CD14-positive monocyte (primary cell): ENCODE measurements around the gene EFCAB5. TPM values are rescaled to one million over a fixed set of nuclear protein-coding genes. Genes with fewer than 3 reads are reported as not detected.
A peak's percentile ranks its signal among the peaks of the same experiment; 100 is the strongest.

Source experiments
- DNase-seq, 3 donors: peaks; one replicate each; pipeline ENCODE4 v3.0.0-alpha.2; 2011 to 2022
- H2AFZ ChIP-seq: 2 replicates; pipeline ENCODE4 v1.6.0; 2012; ENCODE audit warnings: mild to moderate bottlenecking, low read depth, low read length, inconsistent platforms; ENCODE audit not compliant: insufficient read depth, poor library complexity, severe bottlenecking
- H3K27ac ChIP-seq, 2 donors: 1 replicate in 1 of 2; 2 replicates in 1 of 2; pipeline ENCODE4 v1.5.1; 2012 to 2013; ENCODE audit warnings: low read length in 2 of 2, control low read depth in 1 of 2, inconsistent platforms in 1 of 2, low read depth in 1 of 2, mild to moderate bottlenecking in 1 of 2
- H3K27me3 ChIP-seq, 2 donors: one replicate each; pipeline versions ENCODE4 v1.6.0 to v1.6.1; 2011 to 2013; ENCODE audit warnings: low read length in 2 of 2; ENCODE audit not compliant: control insufficient read depth in 2 of 2, insufficient read depth in 2 of 2
- H3K36me3 ChIP-seq, 2 donors: replicated peaks in 1 of 2; 1 replicate in 1 of 2; 2 replicates in 1 of 2; pipeline versions ENCODE4 v1.5.1 to v1.6.1; 2012 to 2013; ENCODE audit warnings: low read length in 2 of 2, control low read depth in 1 of 2, inconsistent platforms in 1 of 2, mild to moderate bottlenecking in 1 of 2; ENCODE audit not compliant: insufficient read depth in 2 of 2, control insufficient read depth in 1 of 2
- H3K4me1 ChIP-seq, 2 donors: 1 replicate in 1 of 2; 2 replicates in 1 of 2; pipeline versions ENCODE4 v1.5.1 to v1.6.1; 2012 to 2013; ENCODE audit warnings: low read length in 2 of 2, control low read depth in 1 of 2, inconsistent platforms in 1 of 2, mild to moderate bottlenecking in 1 of 2, moderate library complexity in 1 of 2; ENCODE audit not compliant: insufficient read depth in 2 of 2, control insufficient read depth in 1 of 2
- H3K4me2 ChIP-seq: replicated peaks from 2 replicates; pipeline ENCODE3; 2012; ENCODE audit warnings: low read length, moderate library complexity, mild to moderate bottlenecking; ENCODE audit not compliant: poor library complexity, severe bottlenecking; ENCODE audit errors: extremely low read depth
- H3K4me3 ChIP-seq, 3 experiments: fragments of 200-600 bp in 1 of 3; sonication (generic) in 1 of 3; replicated peaks in 1 of 3; 1 replicate in 2 of 3; 2 replicates in 1 of 3; pipeline ENCODE4 v1.5.1; 2011 to 2013; ENCODE audit warnings: low read length in 3 of 3, mild to moderate bottlenecking in 3 of 3, control low read depth in 2 of 3, low read depth in 2 of 3, inconsistent platforms in 1 of 3, moderate library complexity in 1 of 3
- H3K79me2 ChIP-seq: 2 replicates; pipeline ENCODE4 v1.6.0; 2012; ENCODE audit warnings: mild to moderate bottlenecking, control low read depth, inconsistent platforms, low read length, moderate library complexity; ENCODE audit not compliant: insufficient read depth
- H3K9ac ChIP-seq: 2 replicates; pipeline ENCODE4 v1.6.0; 2017; ENCODE audit warnings: low read length, mild to moderate bottlenecking; ENCODE audit not compliant: insufficient read depth, poor library complexity, severe bottlenecking
- H3K9me3 ChIP-seq, 2 donors: replicated peaks in 1 of 2; 1 replicate in 1 of 2; 2 replicates in 1 of 2; pipeline versions ENCODE4 v1.5.1 to v1.6.1; 2012 to 2013; ENCODE audit warnings: low read length in 2 of 2, control low read depth in 1 of 2; ENCODE audit not compliant: control insufficient read depth in 1 of 2, insufficient read depth in 1 of 2
- H4K20me1 ChIP-seq: 2 replicates; pipeline ENCODE4 v1.6.0; 2012; ENCODE audit warnings: mild to moderate bottlenecking, low read length, control low read depth, moderate library complexity; ENCODE audit not compliant: insufficient read depth
- H3K27ac Mint-ChIP-seq, 7 donors: one replicate each; pipeline ENCODE4 v1.8.0; 2020; ENCODE audit warnings: mild to moderate bottlenecking in 7 of 7, mixed read lengths in 7 of 7, moderate library complexity in 6 of 7, inconsistent platforms in 2 of 7
- H3K27me3 Mint-ChIP-seq, 3 donors: one replicate each; pipeline ENCODE4 v1.8.0; 2021 to 2022; ENCODE audit warnings: low read depth in 3 of 3, mild to moderate bottlenecking in 3 of 3, mixed read lengths in 3 of 3, moderate library complexity in 3 of 3, inconsistent platforms in 1 of 3
- H3K36me3 Mint-ChIP-seq, 2 donors: one replicate each; pipeline ENCODE4 v1.8.0; 2020; ENCODE audit warnings: mixed read lengths in 2 of 2, inconsistent platforms in 1 of 2, mild to moderate bottlenecking in 1 of 2
- H3K4me1 Mint-ChIP-seq: one replicate; pipeline ENCODE4 v1.8.0; 2020; ENCODE audit warnings: mild to moderate bottlenecking, mixed read lengths
- H3K4me3 Mint-ChIP-seq, 2 donors: one replicate each; pipeline ENCODE4 v1.8.0; 2020; ENCODE audit warnings: mild to moderate bottlenecking in 2 of 2, mixed read lengths in 2 of 2, moderate library complexity in 1 of 2
- H3K9me3 Mint-ChIP-seq, 7 donors: one replicate each; pipeline ENCODE4 v1.8.0; 2020 to 2022; ENCODE audit warnings: mixed read lengths in 7 of 7, mild to moderate bottlenecking in 6 of 7, moderate library complexity in 6 of 7, inconsistent platforms in 2 of 7
- WGBS: methylation state at CpG from one replicate; pipeline ENCODE4 v1.1.5; 2013; ENCODE audit warnings: missing lambda C conversion rate; ENCODE audit not compliant: insufficient coverage; 5-methylcytosine and 5-hydroxymethylcytosine counted together
- intact Hi-C, 2 donors: fragments of 100-400 bp; cut with micrococcal nuclease; formaldehyde crosslinking; loops; one replicate each; pipeline versions ENCODE4 v1.15.0 to v1.15.1; 2023
- polyA plus RNA-seq, 3 donors: library from polyadenylated mRNA; depleted of rRNA in 1 of 3; unstranded in 2 of 3; stranded (reverse) in 1 of 3; fragments of 300-500 nt in 2 of 3; fragments of >200 nt in 1 of 3; fragmentation: Illumina TruSeq in 2 of 3; gene quantifications; 1 replicate in 2 of 3; 2 replicates in 1 of 3; pipeline ENCODE4 v1.2.3, GENCODE V29; 2012 to 2021
- TF ChIP-seq, protein P1 (sequence below): fragments of 200-600 bp; IDR thresholded peaks from one replicate; pipeline ENCODE4 v1.8.0; 2022; ENCODE audit warnings: antibody characterized with exemption, mild to moderate bottlenecking

EFCAB5 gene
- polyA plus RNA-seq, 3 donors = 0.04 TPM; not detected in 2

DNA sequence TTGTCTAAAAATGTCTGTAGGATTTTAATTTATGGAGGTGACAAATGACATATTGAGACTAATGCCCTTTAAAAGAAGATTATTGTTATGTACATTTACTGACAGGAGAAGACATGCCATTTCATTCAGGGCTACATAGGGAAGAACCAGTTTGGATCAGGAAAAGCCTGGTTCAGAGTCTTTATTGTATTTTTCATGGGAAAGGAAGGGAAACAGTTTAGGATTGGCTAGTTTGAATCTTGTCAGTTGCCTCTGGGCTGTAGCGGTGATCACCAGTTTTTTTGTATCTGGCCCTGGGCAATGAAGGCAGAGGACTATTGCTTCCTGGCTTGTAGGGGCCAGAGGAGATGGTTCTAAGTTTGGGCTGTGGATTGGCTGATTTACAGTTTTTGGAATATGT is 206.9 kb downstream of the EFCAB5 start:
- no peaks in the 10 kb centered on the region for H3K36me3 ChIP-seq
- H3K9ac ChIP-seq = no peak overlapping the region
- H3K4me2 ChIP-seq = no peak overlapping the region
- Mint-ChIP-seq H3K4me3 (no peak overlapping the region), H3K9me3 (no peaks in the 10 kb centered on the region), H3K27me3 (peaks cover 0 to 1% (median 0%) of the 10 kb centered on the region in 3 donors), H3K4me1 (no peaks in the 10 kb centered on the region), H3K36me3 (peaks cover 9 to 40% of the 10 kb centered on the region in 2 donors), H3K27ac (peak overlapping the region in 1 of 7 donors; percentile 9)
- no peak overlapping the region for H2AFZ ChIP-seq
- no peak for DNase-seq
- no peak overlapping the region for H3K27ac ChIP-seq
- H3K27me3 ChIP-seq = no peaks in the 10 kb centered on the region
- TF ChIP-seq, protein P1, sequence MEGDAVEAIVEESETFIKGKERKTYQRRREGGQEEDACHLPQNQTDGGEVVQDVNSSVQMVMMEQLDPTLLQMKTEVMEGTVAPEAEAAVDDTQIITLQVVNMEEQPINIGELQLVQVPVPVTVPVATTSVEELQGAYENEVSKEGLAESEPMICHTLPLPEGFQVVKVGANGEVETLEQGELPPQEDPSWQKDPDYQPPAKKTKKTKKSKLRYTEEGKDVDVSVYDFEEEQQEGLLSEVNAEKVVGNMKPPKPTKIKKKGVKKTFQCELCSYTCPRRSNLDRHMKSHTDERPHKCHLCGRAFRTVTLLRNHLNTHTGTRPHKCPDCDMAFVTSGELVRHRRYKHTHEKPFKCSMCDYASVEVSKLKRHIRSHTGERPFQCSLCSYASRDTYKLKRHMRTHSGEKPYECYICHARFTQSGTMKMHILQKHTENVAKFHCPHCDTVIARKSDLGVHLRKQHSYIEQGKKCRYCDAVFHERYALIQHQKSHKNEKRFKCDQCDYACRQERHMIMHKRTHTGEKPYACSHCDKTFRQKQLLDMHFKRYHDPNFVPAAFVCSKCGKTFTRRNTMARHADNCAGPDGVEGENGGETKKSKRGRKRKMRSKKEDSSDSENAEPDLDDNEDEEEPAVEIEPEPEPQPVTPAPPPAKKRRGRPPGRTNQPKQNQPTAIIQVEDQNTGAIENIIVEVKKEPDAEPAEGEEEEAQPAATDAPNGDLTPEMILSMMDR = no peak
- intact Hi-C loops = no loop called here
- WGBS = 100% methylated on average over 1 of the region's 1 CpG
- no peaks in the 10 kb centered on the region for H3K4me1 ChIP-seq
- peaks cover 38% of the 10 kb centered on the region for H3K79me2 ChIP-seq
- no peak overlapping the region for H3K4me3 ChIP-seq
- peaks cover 44% of the 10 kb centered on the region for H4K20me1 ChIP-seq
- H3K9me3 ChIP-seq = no peaks in the 10 kb centered on the region

DNA sequence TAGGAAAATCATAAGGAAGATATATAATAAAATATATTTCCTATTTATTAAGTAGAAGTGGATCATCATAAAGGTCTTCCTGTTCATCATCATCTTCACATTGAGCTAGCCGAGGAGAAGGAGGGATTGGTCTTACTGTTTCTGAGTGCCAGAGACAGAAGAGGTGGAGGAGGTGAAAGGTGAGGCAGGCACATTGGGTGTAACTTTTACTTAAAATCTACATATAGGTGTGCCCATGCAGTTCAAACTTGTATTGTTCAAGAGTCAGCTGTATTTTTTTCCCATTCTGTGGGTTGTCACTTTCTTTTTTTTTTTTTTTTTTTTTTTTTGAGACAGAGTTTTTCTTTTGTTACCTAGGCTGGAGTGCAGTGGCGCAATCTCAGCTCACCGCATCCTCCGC is 210.0 kb downstream of the EFCAB5 start:
- H3K9ac ChIP-seq = no peak overlapping the region
- TF ChIP-seq, protein P1 = no peak
- WGBS = no CpG with 5 or more reads among the region's 4 CpGs
- H3K36me3 Mint-ChIP-seq = peaks cover 11 to 39% of the 10 kb centered on the region in 2 donors
- DNase-seq = no peak
- H3K4me1 ChIP-seq = no peaks in the 10 kb centered on the region
- peaks cover 0 to 3% of the 10 kb centered on the region in 2 donors for H3K36me3 ChIP-seq
- H3K27ac Mint-ChIP-seq = no peak overlapping the region
- H2AFZ ChIP-seq = no peak overlapping the region
- intact Hi-C loops = no loop called here
- H3K4me3 Mint-ChIP-seq = no peak overlapping the region
- H3K4me1 Mint-ChIP-seq = no peaks in the 10 kb centered on the region
- peaks cover 32% of the 10 kb centered on the region for H4K20me1 ChIP-seq
- H3K9me3 ChIP-seq = no peaks in the 10 kb centered on the region
- H3K4me3 ChIP-seq = no peak overlapping the region
- peaks cover 0 to 1% (median 0%) of the 10 kb centered on the region in 3 donors for H3K27me3 Mint-ChIP-seq
- H3K27me3 ChIP-seq = no peaks in the 10 kb centered on the region
- peaks cover 0 to 2% (median 0%) of the 10 kb centered on the region in 7 donors for H3K9me3 Mint-ChIP-seq
- no peak overlapping the region for H3K27ac ChIP-seq
- H3K79me2 ChIP-seq = peaks cover 39% of the 10 kb centered on the region
- no peak overlapping the region for H3K4me2 ChIP-seq
